PFSK-1 (cell line): ENCODE data around the gene REPS1.

Experiments
- SIN3A ChIP-seq: IDR thresholded peaks from 2 replicates; pipeline ENCODE4 v1.6.1; 2012; ENCODE audit warnings: mild to moderate bottlenecking, low read length, moderate library complexity, borderline replicate concordance; ENCODE audit not compliant: insufficient read depth
- TAF1 ChIP-seq: IDR thresholded peaks from 2 replicates; pipeline ENCODE4 v1.6.1; 2012; ENCODE audit warnings: low read length, control low read depth, borderline replicate concordance; ENCODE audit not compliant: insufficient read depth

GRCh38 chr6:138925806-138926205, 62.2 kb downstream of the REPS1 start:
- TF ChIP-seq SIN3A (no peak), TAF1 (no peak)
